Spleen (tissue), 11 donors: ENCODE measurements around the gene TIGD3. TPM values are rescaled to one million over a fixed set of nuclear protein-coding genes. Genes with fewer than 3 reads are reported as not detected.

Experiments
- DNase-seq: peaks from one replicate; pipeline ENCODE4 v3.0.0-alpha.2; 2020
- H3K27ac ChIP-seq, 8 donors: fragments of 200-600 bp; sonication (generic) in 7 of 8; 1 replicate in 4 of 8; 2 replicates in 4 of 8; pipeline versions ENCODE4 v1.5.0 to v1.8.0; 2016 to 2021; ENCODE audit warnings: inconsistent platforms in 4 of 8, mild to moderate bottlenecking in 4 of 8, moderate library complexity in 1 of 8
- H3K27me3 ChIP-seq, 7 donors: fragments of 200-600 bp; sonication (generic) in 6 of 7; replicated peaks in 1 of 7; 1 replicate in 4 of 7; 2 replicates in 3 of 7; pipeline versions ENCODE4 v1.5.0 to v1.8.0; 2016 to 2021; ENCODE audit warnings: inconsistent platforms in 3 of 7, mild to moderate bottlenecking in 1 of 7
- H3K36me3 ChIP-seq, 6 donors: fragments of 200-600 bp; sonication (generic) in 5 of 6; 1 replicate in 4 of 6; 2 replicates in 2 of 6; pipeline versions ENCODE4 v1.5.0 to v1.8.0; 2016 to 2021; ENCODE audit warnings: inconsistent platforms in 2 of 6
- H3K4me1 ChIP-seq, 6 donors: fragments of 200-600 bp; sonication (generic) in 5 of 6; 1 replicate in 3 of 6; 2 replicates in 3 of 6; pipeline versions ENCODE4 v1.5.0 to v1.8.0; 2016 to 2021; ENCODE audit warnings: inconsistent platforms in 3 of 6
- H3K4me3 ChIP-seq, 8 donors: fragments of 200-600 bp; sonication (generic) in 7 of 8; 1 replicate in 4 of 8; 2 replicates in 4 of 8; pipeline versions ENCODE4 v1.5.0 to v1.8.0; 2016 to 2021; ENCODE audit warnings: inconsistent platforms in 4 of 8, mild to moderate bottlenecking in 4 of 8, moderate library complexity in 2 of 8
- H3K9me3 ChIP-seq, 8 donors: fragments of 200-600 bp; sonication (generic) in 7 of 8; 1 replicate in 4 of 8; 2 replicates in 4 of 8; pipeline versions ENCODE4 v1.5.0 to v1.8.0; 2016 to 2021; ENCODE audit warnings: inconsistent platforms in 4 of 8
- CTCF ChIP-seq, 11 experiments: fragments of 200-600 bp in 7 of 11; fragments of 450-650 bp in 4 of 11; sonication (generic) in 4 of 11; IDR thresholded peaks in 8 of 11; conservative IDR thresholded peaks in 3 of 11; 1 replicate in 7 of 11; 2 replicates in 4 of 11; pipeline versions ENCODE4 v1.4.0 to v1.8.0; 2016 to 2021; ENCODE audit warnings: antibody characterized with exemption in 11 of 11, inconsistent platforms in 4 of 11, mild to moderate bottlenecking in 1 of 11
- POLR2A ChIP-seq, 3 donors: fragments of 450-650 bp; IDR thresholded peaks; one replicate each; pipeline ENCODE4 v1.5.1; 2017; ENCODE audit warnings: antibody characterized with exemption in 3 of 3, mild to moderate bottlenecking in 1 of 3
- POLR2AphosphoS5 ChIP-seq, 3 donors: sonication (generic); formaldehyde crosslinking; IDR thresholded peaks; one replicate each; pipeline ENCODE4 v1.5.1; 2017; ENCODE audit warnings: antibody characterized with exemption in 3 of 3
- WGBS, 5 donors: extraction: QIAGEN DNeasy Blood & Tissue Kit in 3 of 5; methylation state at CpG; one replicate each; pipeline versions ENCODE4 v1.1.5 to v1.1.7; 2013 to 2018; 5-methylcytosine and 5-hydroxymethylcytosine counted together
- intact Hi-C: fragments of 100-400 bp; cut with DNase I; formaldehyde crosslinking; loops from one replicate; pipeline ENCODE4 v1.15.0; 2023; ENCODE audit warnings: low total_unique reads
- polyA plus RNA-seq, 3 donors: library from polyadenylated mRNA; stranded (reverse); fragments of 200-250 nt; gene quantifications; one replicate each; pipeline ENCODE4 v1.2.1, GENCODE V29; 2013
- total RNA-seq, 7 donors: library from RNA; depleted of rRNA in 3 of 7; stranded (reverse); fragments of >200 nt in 3 of 7; fragmentation: NEBNext Ultra II Directional in 4 of 7; extraction: Animal tissue kit (Norgen Biotek cat#: 25700) in 4 of 7; gene quantifications; one replicate each; pipeline versions ENCODE4 v1.1.0 to v1.2.1, GENCODE V29; 2016 to 2021
- donor health status: healthy with polysubstance abuse.
- donor health status: DM: no; HTN: no; CAD: no; lungs with moderate emphysema.
- donor health status: DM: no; HTN: no; CAD: no.
- donor health status: Bipolar disorder and iron deficiency.
- donor health status: healthy.
- donor health status: DM: no; HTN: no; CAD: no.
- donor health status: DM: yes; HTN: yes; CAD: no.

TIGD3 gene
- total and polyA plus RNA-seq, 10 donors, result 0.56 to 2.7 (median 0.93) TPM

DNA sequence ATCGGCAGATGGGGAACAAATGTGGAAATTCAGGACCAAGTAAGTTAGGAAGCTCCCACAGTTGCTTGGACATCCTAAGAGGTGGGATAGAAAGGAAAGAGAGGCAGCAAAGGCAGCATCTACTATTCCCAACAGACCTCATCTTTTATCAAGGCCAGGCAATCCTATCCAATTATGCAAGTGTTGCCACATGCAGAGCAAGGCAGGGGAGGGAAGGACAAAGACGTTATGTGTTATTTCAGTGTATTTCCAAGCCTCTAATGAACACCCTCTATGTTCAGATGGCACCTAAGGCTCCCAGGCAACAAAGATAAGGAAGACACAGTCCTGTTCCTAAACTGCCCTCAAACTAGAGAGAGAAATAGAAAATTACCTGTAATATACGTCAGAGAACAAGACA is 9.2 kb downstream of the TIGD3 start:
- Histone ChIP-seq H3K27me3 (no peaks in the 10 kb centered on the region), H3K4me3 (no peak overlapping the region), H3K27ac (no peak overlapping the region), H3K36me3 (no peaks in the 10 kb centered on the region), H3K9me3 (no peaks in the 10 kb centered on the region), H3K4me1 (peaks cover 6 to 35% (median 19%) of the 10 kb centered on the region in 6 donors)
- intact Hi-C loops, result no loop called here
- WGBS, 5 donors, result 68 to 86% (median 71%) methylated on average over 3 of the region's 3 CpGs
- DNase-seq, result no peak
- TF ChIP-seq POLR2AphosphoS5 (IDR thresholded peaks at IDR 0.05) (no peak), POLR2A (IDR thresholded peaks at IDR 0.05) (no peak), CTCF (IDR thresholded peaks at IDR 0.05 in 8 of 11, conservative IDR thresholded peaks at IDR 0.05 in 3 of 11) (no peak)

- DNase-seq, result no peak
- TF ChIP-seq CTCF (IDR thresholded peaks at IDR 0.05 in 8 of 11, conservative IDR thresholded peaks at IDR 0.05 in 3 of 11) (peak; percentile 31 to 97 (median 72)), POLR2AphosphoS5 (IDR thresholded peaks at IDR 0.05) (peak in 1 of 3 donors; percentile 59), POLR2A (IDR thresholded peaks at IDR 0.05) (no peak)
- H3K27me3 ChIP-seq, result no peaks in the 10 kb centered on the region
- no peaks in the 10 kb centered on the region for H3K36me3 ChIP-seq
- WGBS, 5 donors, result 1 to 7% (median 3%) methylated on average over 4 of the region's 4 CpGs
- H3K9me3 ChIP-seq, result no peaks in the 10 kb centered on the region
- no peak overlapping the region for H3K27ac ChIP-seq
- intact Hi-C loops, result no loop called here
- H3K4me1 ChIP-seq, result peaks cover 6 to 35% (median 19%) of the 10 kb centered on the region in 6 donors
- no peak overlapping the region for H3K4me3 ChIP-seq
These were observed 11.8 kb downstream of the TIGD3 start for GRCh38 chr11:65366340-65366773.

GRCh38 chr11:65370659-65371049 is 16.1 kb downstream of the TIGD3 start:
- WGBS, 5 donors, result 77 to 87% (median 86%) methylated on average over 6 of the region's 6 CpGs
- Histone ChIP-seq H3K9me3 (no peaks in the 10 kb centered on the region), H3K36me3 (peaks cover 0 to 6% (median 0%) of the 10 kb centered on the region in 6 donors), H3K27ac (no peak overlapping the region), H3K4me1 (peaks cover 6 to 15% (median 8%) of the 10 kb centered on the region in 6 donors), H3K4me3 (no peak overlapping the region), H3K27me3 (no peaks in the 10 kb centered on the region)
- DNase-seq, result no peak
- TF ChIP-seq CTCF (IDR thresholded peaks at IDR 0.05 in 8 of 11, conservative IDR thresholded peaks at IDR 0.05 in 3 of 11), result no peak
- intact Hi-C loops, result loop anchor here (5.0 kb wide), 1 partner anchor 137 kb away; no protein-coding TSS in a partner anchor

DNA sequence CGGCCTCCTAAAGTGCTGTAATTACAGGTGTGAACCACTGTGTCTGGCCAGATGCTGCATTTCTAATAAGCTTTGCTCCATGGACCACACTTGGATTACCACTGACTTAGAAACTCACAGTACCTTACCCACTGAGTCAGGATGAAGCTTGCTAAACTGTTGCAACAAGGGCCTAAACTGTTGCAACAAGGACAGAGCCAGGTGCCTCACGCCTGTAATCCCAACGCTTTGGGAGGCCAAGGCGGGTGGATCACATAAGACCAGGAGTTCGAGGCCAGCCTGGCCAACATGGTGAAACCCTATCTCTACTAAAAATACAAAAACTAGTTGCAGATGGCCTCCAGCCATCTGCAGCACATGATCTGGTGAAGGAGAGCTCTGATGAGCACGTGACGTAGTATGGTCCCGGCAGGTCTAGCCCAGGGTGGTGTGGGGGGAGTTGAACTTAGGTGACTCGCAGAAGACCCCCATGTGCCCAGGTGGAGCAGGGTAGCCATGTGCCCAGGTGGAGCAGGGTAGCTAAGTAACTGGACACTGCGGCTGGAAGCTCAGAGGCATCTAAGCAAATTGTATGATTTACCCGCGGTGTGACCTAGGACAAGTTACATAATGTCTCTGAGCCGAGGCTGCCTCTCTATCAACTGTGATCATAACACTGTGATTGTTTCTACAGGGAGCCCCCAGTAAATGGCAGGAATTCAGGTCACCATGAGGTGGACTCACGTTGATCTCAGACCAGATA is 19.5 kb downstream of the TIGD3 start:
- Histone ChIP-seq H3K9me3 (no peaks in the 10 kb centered on the region), H3K4me3 (no peak overlapping the region), H3K4me1 (peaks cover 0 to 23% (median 16%) of the 10 kb centered on the region in 6 donors), H3K27ac (no peak overlapping the region), H3K27me3 (no peaks in the 10 kb centered on the region), H3K36me3 (peaks cover 0 to 11% (median 0%) of the 10 kb centered on the region in 6 donors)
- intact Hi-C loops, result loop anchor here (5.0 kb wide), 1 partner anchor 133 kb away; no protein-coding TSS in a partner anchor
- WGBS, 5 donors, result 84 to 92% (median 90%) methylated on average over 12 to 14 of the region's 14 CpGs
- TF ChIP-seq CTCF (IDR thresholded peaks at IDR 0.05 in 8 of 11, conservative IDR thresholded peaks at IDR 0.05 in 3 of 11), result no peak
- TF ChIP-seq POLR2AphosphoS5 (IDR thresholded peaks at IDR 0.05), result no peak
- TF ChIP-seq POLR2A (IDR thresholded peaks at IDR 0.05), result no peak
- no peak for DNase-seq
